HepG2 (cell line): ENCODE data around the gene GNA12. TPM values are rescaled to one million over a fixed set of nuclear protein-coding genes. Genes with fewer than 3 reads are reported as not detected.

ENCODE experiments used
- ARHGAP35 ChIP-seq: sonication (generic); formaldehyde crosslinking; IDR thresholded peaks from 2 replicates; pipeline ENCODE4 v1.9.0; 2022; ENCODE audit warnings: mild to moderate bottlenecking, inconsistent platforms, moderate library complexity, missing genetic modification reagents, borderline replicate concordance
- ARID5B ChIP-seq: IDR thresholded peaks from 2 replicates; pipeline ENCODE4 v1.4.0; 2020; ENCODE audit warnings: mild to moderate bottlenecking, missing genetic modification reagents
- CHD2 ChIP-seq: IDR thresholded peaks from 2 replicates; pipeline ENCODE4 v1.6.1; 2011; ENCODE audit warnings: low read depth, low read length, improper control_type of control experiment
- EED ChIP-seq: sonication (generic); formaldehyde crosslinking; IDR thresholded peaks from 2 replicates; pipeline ENCODE4 v1.5.0; 2020; ENCODE audit warnings: mild to moderate bottlenecking, missing genetic modification reagents
- FOSL2 ChIP-seq: sonication (generic); formaldehyde crosslinking; IDR thresholded peaks from 2 replicates; pipeline ENCODE4 v1.4.0; 2020; ENCODE audit warnings: missing genetic modification reagents
- GATAD1 ChIP-seq: IDR thresholded peaks from 2 replicates; pipeline ENCODE4 v1.6.1; 2016; ENCODE audit warnings: missing genetic modification reagents, missing compliant biosample characterization
- HDAC1 ChIP-seq: sonication (generic); formaldehyde crosslinking; IDR thresholded peaks from 2 replicates; pipeline ENCODE4 v1.5.1; 2020; ENCODE audit warnings: mild to moderate bottlenecking, missing genetic modification reagents
- KAT8 ChIP-seq: IDR thresholded peaks from 2 replicates; pipeline ENCODE4 v1.6.1; 2016; ENCODE audit warnings: missing genetic modification reagents, missing compliant biosample characterization
- MAZ ChIP-seq, 2 experiments: sonication (generic) in 1 of 2; formaldehyde crosslinking in 1 of 2; IDR thresholded peaks; 2 replicates each; pipeline versions ENCODE4 v1.5.0 to v1.6.1; 2012 to 2020; ENCODE audit warnings: low read depth in 2 of 2, mild to moderate bottlenecking in 2 of 2, borderline replicate concordance in 1 of 2, improper control_type of control experiment in 1 of 2, low read length in 1 of 2, missing genetic modification reagents in 1 of 2, moderate library complexity in 1 of 2
- MED13 ChIP-seq: sonication (generic); formaldehyde crosslinking; IDR thresholded peaks from 2 replicates; pipeline ENCODE4 v1.5.0; 2020; ENCODE audit warnings: missing genetic modification reagents
- NFE2L1 ChIP-seq: sonication (generic); formaldehyde crosslinking; IDR thresholded peaks from 2 replicates; pipeline ENCODE4 v1.4.0; 2020; ENCODE audit warnings: missing genetic modification reagents, mild to moderate bottlenecking, borderline replicate concordance
- TMF1 ChIP-seq: sonication (generic); formaldehyde crosslinking; IDR thresholded peaks from 2 replicates; pipeline ENCODE4 v1.8.1; 2022; ENCODE audit warnings: low read depth, missing genetic modification reagents
- UBTF ChIP-seq: sonication (generic); formaldehyde crosslinking; IDR thresholded peaks from 2 replicates; pipeline ENCODE4 v1.4.0; 2020; ENCODE audit warnings: mild to moderate bottlenecking, missing genetic modification reagents
- ZNF180 ChIP-seq: sonication (generic); formaldehyde crosslinking; IDR thresholded peaks from 2 replicates; pipeline ENCODE4 v1.4.0; 2020; ENCODE audit warnings: low read depth, missing genetic modification reagents, borderline replicate concordance
- ZNF281 ChIP-seq: sonication (generic); formaldehyde crosslinking; IDR thresholded peaks from 2 replicates; pipeline ENCODE4 v1.4.0; 2020; ENCODE audit warnings: missing genetic modification reagents, borderline replicate concordance
- ZNF776 ChIP-seq: sonication (generic); formaldehyde crosslinking; IDR thresholded peaks from 2 replicates; pipeline ENCODE4 v1.4.0; 2020; ENCODE audit warnings: mild to moderate bottlenecking, missing genetic modification reagents
- ZNF816 ChIP-seq: sonication (generic); formaldehyde crosslinking; IDR thresholded peaks from 2 replicates; pipeline ENCODE4 v1.8.0; 2022; ENCODE audit warnings: missing genetic modification reagents, mild to moderate bottlenecking, borderline replicate concordance
- polyA plus RNA-seq, 8 experiments: library from polyadenylated mRNA; depleted of rRNA in 3 of 8; stranded (reverse) in 7 of 8; unstranded in 1 of 8; fragments of >200 nt; fragmentation: Illumina TruSeq in 4 of 8; extraction: Trizol in 4 of 8; gene quantifications; 2 replicates each; pipeline versions ENCODE4 v1.2.1 to v1.2.3, GENCODE V29; 2011 to 2016; ENCODE audit warnings: low read depth in 4 of 8, missing spikeins in 1 of 8, mixed read lengths in 1 of 8; ENCODE audit not compliant: insufficient read depth in 1 of 8
- total RNA-seq, 5 experiments: library from RNA; depleted of rRNA; stranded (reverse); fragments of >200 nt; fragmentation: Illumina TruSeq; extraction: Trizol; gene quantifications; 2 replicates each; pipeline ENCODE4 v1.2.3, GENCODE V29; 2016; ENCODE audit warnings: low read depth in 1 of 5

The GNA12 gene
- total and polyA plus RNA-seq, 2 of the 13 experiments (the other 11 are each of a cell fraction or from before 2014, with no cell fraction given), result 16.2 to 50.9 TPM

GRCh38 chr7:2863461-2864066 is 19.5 kb upstream of the GNA12 start (continued):
- TF ChIP-seq ARID5B, result peak; percentile 75
- no peak for TF ChIP-seq ZNF776
- no peak for TF ChIP-seq MAZ (IDR thresholded peaks at IDR 0.05; ENCODE audit: borderline replicate concordance, low read depth, low read length)
- TF ChIP-seq MAZ (CRISPR knock-in tag; IDR thresholded peaks at IDR 0.05; ENCODE audit: low read depth), result peak; percentile 69
- TF ChIP-seq MED13, result peak; percentile 41; the same call in 1 of the 2 replicates
- peak; percentile 89 for TF ChIP-seq KAT8 (CRISPR knock-in tag)
- peak; percentile 99 for TF ChIP-seq FOSL2
- TF ChIP-seq ARHGAP35 (CRISPR knock-in tag), result no peak
- TF ChIP-seq HDAC1 (CRISPR knock-in tag), result peak; percentile 59; the same call in 1 of the 2 replicates
- TF ChIP-seq NFE2L1, result no peak
- peak; percentile 40 for TF ChIP-seq EED (CRISPR knock-in tag)
- TF ChIP-seq TMF1 (CRISPR knock-in tag), result no peak
- TF ChIP-seq GATAD1, result peak; percentile 83
- peak; percentile 25; the same call in 1 of the 2 replicates for TF ChIP-seq ZNF816 (CRISPR knock-in tag)
- no peak for TF ChIP-seq CHD2
- TF ChIP-seq UBTF (CRISPR knock-in tag), result peak; percentile 89
- no peak for TF ChIP-seq ZNF281 (CRISPR knock-in tag)
- TF ChIP-seq ZNF180 (CRISPR knock-in tag), result no peak
